ENCODE data around the gene RNASE7.

RNASE7 gene

GRCh38 chr14:21043974-21044618 is 1.9 kb downstream of the RNASE7 start:
- DNase-seq: no peak

DNA sequence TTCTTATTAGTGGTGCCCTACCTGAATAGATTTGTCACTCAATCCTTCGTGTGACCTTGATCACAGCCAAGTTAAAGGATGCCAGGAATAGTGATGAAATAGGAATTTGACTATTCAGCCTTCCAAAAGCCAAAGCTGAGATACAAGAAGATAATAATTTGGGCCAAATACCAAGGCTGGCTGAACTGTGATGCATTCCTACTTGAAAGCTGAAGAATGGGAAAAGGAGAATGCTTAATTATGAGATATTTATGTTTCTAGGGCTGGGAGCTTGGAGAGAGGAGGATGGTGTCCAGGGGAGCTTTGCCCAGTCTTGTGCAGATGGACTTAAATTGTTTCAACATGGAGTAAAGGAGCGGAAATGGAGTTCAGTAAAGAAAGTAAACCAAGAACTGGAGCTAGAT is 5.2 kb downstream of the RNASE7 start:
- DNase-seq: no peak

- no peak for DNase-seq
Measured at GRCh38 chr14:21048638-21049037, 6.5 kb downstream of the RNASE7 start.

GRCh38 chr14:21049271-21049673 is 7.1 kb downstream of the RNASE7 start:
- DNase-seq: no peak

DNA sequence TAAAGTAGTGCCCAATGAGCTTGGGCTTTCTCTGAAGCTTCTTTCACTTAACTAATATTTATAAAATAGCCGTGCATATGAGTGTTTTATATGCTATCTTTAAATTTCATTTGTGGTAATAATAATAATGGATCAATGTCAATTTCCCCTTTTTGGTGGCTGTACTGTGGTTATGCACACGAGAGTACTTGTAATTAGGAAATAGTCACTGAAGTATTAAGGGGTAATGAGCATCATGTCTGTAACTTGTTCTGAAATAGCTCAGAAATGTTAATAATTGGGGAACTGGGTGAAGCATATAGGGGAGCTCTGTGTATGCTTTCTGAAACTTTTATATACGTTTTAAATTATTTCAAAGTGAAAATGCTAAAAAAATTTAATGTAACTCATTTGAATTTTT is 8.4 kb downstream of the RNASE7 start:
- DNase-seq: no peak

DNA sequence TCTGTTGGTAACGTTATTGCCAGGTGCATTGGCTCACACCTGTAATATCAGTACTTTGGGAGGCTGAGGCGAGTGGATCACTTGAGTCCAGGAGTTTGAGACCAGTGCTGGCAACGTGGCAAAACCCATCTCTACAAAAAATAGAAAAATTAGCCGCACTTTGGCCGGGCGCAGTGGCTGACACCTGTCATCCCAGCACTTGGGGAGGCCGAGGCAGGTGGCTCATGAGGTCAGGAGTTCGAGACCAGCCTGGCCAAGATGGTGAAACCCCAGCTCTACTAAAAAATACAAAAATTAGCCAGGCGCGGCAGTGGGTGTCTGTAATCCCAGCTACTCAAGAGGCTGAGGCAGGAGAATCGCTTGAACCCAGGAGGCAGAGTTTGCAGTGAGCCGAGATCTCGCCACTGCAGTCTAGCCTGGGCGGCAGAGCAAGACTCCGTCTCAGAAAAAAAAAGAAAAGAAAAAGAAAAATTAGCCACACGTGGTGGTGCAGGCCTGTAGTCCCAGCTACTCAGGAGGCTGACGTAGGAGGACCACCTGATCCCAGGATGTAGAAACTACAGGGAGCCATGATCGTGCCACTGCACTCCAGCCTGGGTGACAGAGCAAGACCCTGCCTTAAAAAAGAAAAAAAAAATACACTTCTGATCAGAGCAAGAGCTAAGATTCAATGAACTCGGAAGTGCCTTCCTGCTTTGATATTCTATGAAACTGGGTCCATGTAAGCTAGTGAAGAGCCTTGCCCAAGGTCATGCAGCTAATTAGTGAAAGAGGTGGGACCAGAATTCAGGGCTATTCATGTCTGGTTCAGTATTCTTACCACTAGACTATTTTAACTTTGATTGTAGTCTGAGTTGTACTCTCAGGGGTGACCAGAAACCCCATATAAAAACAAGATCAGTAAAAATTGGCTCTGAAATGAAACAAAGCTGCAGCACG is 11.3 kb downstream of the RNASE7 start:
- no peak for DNase-seq

DNA sequence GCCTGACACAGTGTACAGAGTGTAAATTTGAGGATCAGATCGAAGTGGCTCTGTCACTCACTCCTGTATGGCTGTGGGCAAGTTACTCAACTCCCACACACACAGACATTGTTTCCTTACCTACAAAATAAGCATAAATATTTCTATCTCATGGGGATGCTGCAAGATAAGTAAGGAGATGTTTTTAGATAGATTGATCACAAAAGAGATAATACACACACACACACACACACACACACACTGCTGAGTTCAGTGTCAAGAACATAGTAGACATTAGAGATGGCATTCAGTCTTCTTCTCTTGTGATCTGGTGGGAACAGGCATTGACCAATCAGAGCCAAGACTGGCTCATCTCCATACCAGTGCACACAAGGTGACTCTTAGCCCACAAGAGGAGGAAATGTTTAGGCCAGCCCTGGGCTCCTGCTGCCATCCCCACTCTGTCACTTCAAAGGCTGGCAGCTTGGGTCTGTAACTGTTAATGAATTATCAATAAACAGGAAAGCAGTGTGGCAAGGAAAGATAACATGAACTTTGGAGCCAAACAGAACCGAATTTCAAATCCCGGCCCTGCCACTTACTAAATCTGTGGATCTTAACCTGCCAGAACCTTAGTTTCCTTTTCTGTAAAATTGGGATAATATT is 12.1 kb downstream of the RNASE7 start:
- DNase-seq: no peak

DNA sequence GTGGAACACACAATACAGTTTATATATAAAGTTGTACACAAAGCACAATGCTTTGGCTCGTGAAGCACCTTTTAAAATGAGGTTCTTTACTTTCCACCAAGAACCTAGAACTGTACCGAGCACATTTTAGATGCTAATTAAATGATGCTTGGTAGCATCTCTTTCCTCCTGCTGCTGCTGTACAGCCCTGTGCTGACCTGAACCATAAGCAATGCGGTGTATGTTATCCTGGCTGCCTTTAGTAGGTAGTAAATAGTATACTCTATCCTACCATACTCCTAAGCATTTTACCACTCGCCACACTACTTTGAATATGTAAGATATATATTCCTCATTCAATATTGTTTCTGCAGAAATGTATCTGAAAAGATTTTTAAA is 12.6 kb downstream of the RNASE7 start:
- DNase-seq: no peak

DNA sequence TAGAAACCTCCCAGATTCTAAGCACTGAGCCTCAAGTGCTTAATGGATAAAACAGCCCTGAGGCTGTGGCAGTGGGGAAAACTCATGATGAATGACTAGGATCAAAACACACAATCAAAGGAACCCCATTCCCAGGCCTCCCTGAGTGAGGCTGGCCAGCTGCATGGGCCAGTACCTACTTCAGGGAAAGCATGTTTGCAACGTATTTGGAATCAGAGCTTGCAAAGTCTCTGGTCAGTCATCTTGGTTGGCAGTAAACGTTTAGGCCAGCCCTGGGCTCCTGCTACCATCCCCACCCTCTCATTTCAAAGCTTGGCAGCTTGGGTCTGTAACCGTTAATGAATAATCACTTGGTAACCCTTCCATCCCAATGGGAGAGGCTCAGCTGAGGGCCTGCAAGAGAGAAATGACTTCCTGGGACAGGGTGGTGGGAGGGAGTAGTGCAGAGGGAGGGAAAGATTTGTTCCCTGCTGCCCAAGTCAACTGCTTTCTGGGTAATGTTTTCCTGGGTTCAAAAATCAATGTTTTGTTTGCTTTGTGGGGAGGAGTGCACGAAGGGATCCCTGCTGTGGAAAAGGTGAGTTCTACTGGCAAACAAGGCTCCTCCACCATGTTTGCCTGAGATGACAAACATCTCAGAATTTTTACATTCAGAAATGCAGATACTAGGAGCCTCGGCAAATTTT is 13.4 kb downstream of the RNASE7 start:
- no peak for DNase-seq

- DNase-seq: no peak
Measured at GRCh38 chr14:21056520-21057163, 14.5 kb downstream of the RNASE7 start.

DNA sequence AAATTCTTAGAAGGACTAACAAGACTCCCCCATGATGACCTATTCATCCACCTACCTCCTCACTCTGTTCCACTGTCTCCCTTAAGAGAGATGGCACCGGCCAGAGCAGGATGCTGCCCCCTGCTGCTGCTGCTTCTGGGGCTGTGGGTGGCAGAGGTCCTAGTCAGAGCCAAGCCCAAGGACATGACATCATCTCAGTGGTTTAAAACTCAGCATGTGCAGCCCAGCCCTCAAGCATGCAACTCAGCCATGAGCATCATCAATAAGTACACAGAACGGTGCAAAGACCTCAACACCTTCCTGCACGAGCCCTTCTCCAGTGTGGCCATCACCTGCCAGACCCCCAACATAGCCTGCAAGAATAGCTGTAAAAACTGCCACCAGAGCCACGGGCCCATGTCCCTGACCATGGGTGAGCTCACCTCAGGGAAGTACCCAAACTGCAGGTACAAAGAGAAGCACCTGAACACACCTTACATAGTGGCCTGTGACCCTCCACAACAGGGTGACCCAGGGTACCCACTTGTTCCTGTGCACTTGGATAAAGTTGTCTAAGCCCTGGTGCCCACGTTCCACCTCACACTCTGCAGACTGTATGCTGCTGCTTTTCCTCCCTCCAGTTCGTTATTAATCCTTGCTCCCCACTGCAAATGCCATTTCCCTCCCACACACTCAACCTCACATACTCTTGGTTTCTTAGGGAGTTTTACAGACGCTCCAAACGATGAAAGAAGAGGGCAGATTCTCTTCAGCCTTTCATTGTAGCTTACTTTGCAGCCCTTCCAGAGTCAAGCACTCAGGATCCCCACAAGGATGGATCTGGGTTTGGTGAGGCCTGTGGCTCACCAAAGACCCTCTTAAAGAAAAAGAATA is 15.9 kb downstream of the RNASE7 start, which contains the start of gene RNASE8:
Gene RNASE8, plus strand, starts transcription at position 20 of the 873 bp plus-strand sequence. Its CDS starts 71 bp downstream, at position 91.
- DNase-seq: no peak

GRCh38 chr14:21058903-21059302 is 16.7 kb downstream of the RNASE7 start:
- DNase-seq: no peak

GRCh38 chr14:21059842-21060613 is 17.9 kb downstream of the RNASE7 start:
- no peak for DNase-seq

GRCh38 chr14:21060614-21061346 is 18.6 kb downstream of the RNASE7 start:
- no peak for DNase-seq

DNA sequence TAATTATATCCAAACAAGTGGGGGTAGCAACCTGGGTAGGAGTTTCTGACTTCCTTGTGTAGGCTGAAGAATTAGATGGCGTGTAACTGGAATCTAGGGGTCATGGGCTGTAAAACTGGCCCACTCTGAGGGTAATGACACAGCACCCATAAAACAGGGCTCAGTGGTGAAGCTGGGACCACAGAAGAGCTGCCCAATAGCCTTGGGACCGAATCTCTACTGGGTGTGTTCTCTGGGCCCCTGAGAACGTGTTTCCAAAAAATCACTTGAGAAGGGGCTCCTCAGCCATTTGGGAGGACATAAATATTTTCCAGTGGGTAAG is 19.1 kb downstream of the RNASE7 start:
- no peak for DNase-seq

- DNase-seq: no peak
Measured at GRCh38 chr14:21063479-21063878, 21.3 kb downstream of the RNASE7 start.

DNA sequence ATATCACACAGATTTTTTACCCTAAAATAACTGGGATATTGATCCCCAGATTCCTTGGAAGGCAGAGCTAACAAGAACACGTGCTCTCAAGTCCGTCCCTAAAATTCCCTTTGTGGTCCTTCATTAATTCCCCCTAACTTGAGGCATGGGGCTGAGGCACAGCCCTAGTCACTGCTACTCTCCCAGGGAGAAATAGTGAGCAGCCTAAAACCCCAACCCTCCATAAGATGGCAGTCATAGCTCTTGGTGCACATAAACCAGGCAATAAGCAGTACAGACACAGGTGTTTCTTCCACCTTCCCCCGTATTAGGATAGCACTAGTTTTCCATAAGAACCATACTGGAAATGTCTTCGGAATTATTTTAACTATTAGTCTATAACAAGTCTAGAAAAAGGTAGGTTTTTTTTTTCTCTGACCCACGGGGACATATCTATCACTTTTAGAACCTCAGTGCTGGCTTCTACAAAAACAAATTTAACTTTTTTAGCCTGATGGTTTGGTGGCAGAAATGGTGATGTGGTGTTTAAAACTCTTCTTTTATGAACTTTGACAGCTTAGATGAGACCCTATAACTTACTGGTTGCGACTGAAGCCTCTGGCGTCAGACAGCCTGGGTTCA is 24.8 kb downstream of the RNASE7 start:
- no peak for DNase-seq

GRCh38 chr14:21068521-21069387 is 26.6 kb downstream of the RNASE7 start:
- DNase-seq: peak; percentile 58
